ENCODE measurements around the gene NDUFS6.
"Not testable (repeated sequence)": the region's sequence is repeated elsewhere in the genome, so short reads cannot be mapped to it uniquely, and the experiment has no call there.

NDUFS6 gene

GRCh38 chr5:1830571-1831228, 29.5 kb downstream of the NDUFS6 start:
- DNase-seq (ENCODE audit: insufficient read length, low spot score) (no peak), FAIRE-seq (no peak)

- DNase-seq (ENCODE audit: insufficient read length, low spot score) (no peak), FAIRE-seq (no peak)
These were observed 30.1 kb downstream of the NDUFS6 start for GRCh38 chr5:1831257-1831656.

GRCh38 chr5:1831677-1832313, 30.6 kb downstream of the NDUFS6 start:
- DNase-seq (ENCODE audit: insufficient read length, low spot score): no peak
- no peak for FAIRE-seq

GRCh38 chr5:1832511-1833250, 31.5 kb downstream of the NDUFS6 start:
- FAIRE-seq (no peak), DNase-seq (ENCODE audit: insufficient read length, low spot score) (no peak)

- DNase-seq (ENCODE audit: insufficient read length, low spot score) (no peak), FAIRE-seq (no peak)
These were observed 32.2 kb downstream of the NDUFS6 start for GRCh38 chr5:1833264-1834021.

- DNase-seq (ENCODE audit: insufficient read length, low spot score): no peak
- no peak for FAIRE-seq
These were observed 32.9 kb downstream of the NDUFS6 start for GRCh38 chr5:1834022-1834551.

GRCh38 chr5:1834721-1835429, 33.7 kb downstream of the NDUFS6 start:
- FAIRE-seq (no peak), DNase-seq (ENCODE audit: insufficient read length, low spot score) (no peak)

GRCh38 chr5:1835431-1835830, 34.2 kb downstream of the NDUFS6 start:
- no peak for FAIRE-seq
- no peak for DNase-seq (ENCODE audit: insufficient read length, low spot score)

- DNase-seq (ENCODE audit: insufficient read length, low spot score) (no peak), FAIRE-seq (no peak)
These were observed 35.1 kb downstream of the NDUFS6 start for GRCh38 chr5:1836176-1836890.

- DNase-seq (ENCODE audit: insufficient read length, low spot score) (no peak), FAIRE-seq (no peak)
These were observed 36.0 kb downstream of the NDUFS6 start for GRCh38 chr5:1836891-1837880.

GRCh38 chr5:1838013-1838412, 36.8 kb downstream of the NDUFS6 start:
- FAIRE-seq: no peak
- DNase-seq (ENCODE audit: insufficient read length, low spot score): no peak

GRCh38 chr5:1840071-1840547, 38.9 kb downstream of the NDUFS6 start:
- FAIRE-seq: no peak
- DNase-seq (ENCODE audit: insufficient read length, low spot score): no peak

- FAIRE-seq: no peak
- DNase-seq (ENCODE audit: insufficient read length, low spot score): no peak
These were observed 39.7 kb downstream of the NDUFS6 start for GRCh38 chr5:1840741-1841521.

GRCh38 chr5:1842004-1842819, 41.0 kb downstream of the NDUFS6 start:
- no peak for DNase-seq (ENCODE audit: insufficient read length, low spot score)
- no peak for FAIRE-seq

- FAIRE-seq; DNase-seq (ENCODE audit: insufficient read length, low spot score): not testable (repeated sequence)
These were observed 42.6 kb downstream of the NDUFS6 start for GRCh38 chr5:1843761-1844160.

- FAIRE-seq: no peak
- DNase-seq (ENCODE audit: insufficient read length, low spot score): no peak
These were observed 43.7 kb downstream of the NDUFS6 start for GRCh38 chr5:1844708-1845436.
